ENCODE measurements around the gene CACUL1.

The CACUL1 gene

DNA sequence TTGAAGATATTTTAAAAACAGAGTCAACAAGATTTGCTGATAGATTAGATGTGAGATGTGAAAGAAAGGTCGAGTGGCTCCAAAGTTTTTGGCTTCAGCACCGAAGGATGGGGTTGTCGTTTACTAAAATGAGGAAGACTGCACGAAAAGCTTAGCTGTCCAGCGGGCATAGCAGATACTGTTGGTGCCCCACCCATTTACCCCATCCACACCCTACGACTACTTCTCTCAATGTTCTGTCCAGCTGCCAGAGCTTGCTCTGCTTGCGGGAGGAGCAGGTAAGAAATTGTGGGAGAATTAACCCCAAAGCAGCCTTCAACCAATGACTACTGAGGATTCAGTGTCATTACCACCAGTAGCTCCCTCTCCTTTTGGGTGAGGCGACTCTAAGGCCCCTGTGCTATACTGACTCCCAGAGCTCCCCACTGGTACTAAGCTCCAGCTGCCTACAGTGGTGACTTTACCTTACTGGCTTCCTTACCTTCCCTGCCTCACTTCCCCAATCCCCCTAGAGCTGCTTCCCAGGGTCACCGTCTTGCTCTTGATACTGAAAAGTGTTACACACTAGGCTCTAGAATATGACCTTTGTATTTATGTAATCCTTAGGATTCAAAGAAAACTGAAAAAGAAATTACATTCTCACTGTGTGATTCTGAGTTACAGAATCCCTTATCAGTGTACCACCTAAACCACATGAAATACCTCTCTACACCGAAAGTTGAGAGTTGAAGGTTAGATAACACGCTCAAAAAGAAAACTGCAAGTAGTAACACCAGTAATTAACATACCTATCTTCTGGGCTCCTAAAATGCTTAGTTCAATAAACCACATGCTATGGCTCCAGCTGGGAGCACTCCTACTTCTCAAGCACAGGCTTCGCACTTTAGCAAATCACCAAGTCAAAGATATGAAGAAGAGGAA, 22.3 kb downstream of the CACUL1 start:
- no peak for DNase-seq

DNA sequence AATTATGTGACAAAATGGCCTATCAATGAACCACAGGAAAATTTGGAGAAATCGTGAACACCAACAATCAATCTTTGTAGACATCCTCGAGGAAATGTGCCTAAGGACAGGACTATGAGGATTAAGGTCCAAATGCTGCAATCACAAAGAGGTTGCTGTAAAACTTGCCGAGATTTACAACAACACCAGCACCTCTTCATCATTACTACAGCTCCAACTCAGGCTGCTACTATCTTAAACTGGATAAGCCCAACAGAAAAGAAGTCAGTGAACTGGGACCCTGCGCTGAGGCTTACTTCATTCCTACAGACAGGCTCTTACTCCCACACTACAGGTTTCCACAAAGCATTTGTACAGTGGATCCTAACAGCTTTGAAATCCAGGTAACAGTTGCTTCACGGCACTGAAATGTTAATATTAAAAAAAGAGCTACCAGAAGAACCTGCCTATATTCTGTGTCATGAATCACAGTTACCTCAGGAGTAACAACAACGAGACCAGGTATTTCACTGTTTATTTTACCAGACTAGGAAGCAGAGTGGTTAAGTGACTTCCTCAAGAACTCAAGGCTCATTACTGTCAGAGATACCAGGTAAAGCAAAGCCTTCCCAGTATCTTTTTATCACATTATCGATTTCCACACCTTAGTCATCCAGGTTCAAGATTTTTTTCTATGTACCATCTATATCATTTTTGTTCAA, 23.9 kb downstream of the CACUL1 start:
- DNase-seq = no peak

DNA sequence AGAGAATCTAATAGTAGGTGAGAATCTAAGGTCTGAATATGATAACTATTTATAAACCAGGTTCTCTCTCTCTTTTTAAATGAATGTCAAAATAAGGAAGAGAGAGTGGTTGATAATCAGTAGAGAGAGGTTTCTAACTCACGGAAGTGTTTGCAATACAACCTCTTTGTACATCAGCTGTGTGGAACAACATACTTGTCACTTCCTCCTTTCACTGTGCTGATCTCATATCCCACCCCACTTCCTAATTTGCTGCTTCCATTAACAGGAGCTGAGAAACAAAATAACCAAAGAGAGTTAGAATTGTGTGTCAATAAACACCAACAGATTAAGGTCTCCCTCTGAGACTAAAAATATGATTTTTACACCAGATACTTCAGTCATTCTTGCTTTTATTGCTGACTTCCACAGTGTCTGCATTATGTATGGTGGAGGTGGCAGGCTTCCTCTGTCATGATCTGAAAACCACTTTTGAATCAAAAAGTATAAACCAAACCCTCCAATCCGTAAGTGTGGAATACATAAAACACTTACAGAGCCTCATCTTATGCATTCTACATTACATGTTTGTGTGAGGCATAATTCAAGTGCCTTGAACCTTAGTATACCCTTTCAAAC, 25.0 kb downstream of the CACUL1 start:
- DNase-seq = no peak

DNA sequence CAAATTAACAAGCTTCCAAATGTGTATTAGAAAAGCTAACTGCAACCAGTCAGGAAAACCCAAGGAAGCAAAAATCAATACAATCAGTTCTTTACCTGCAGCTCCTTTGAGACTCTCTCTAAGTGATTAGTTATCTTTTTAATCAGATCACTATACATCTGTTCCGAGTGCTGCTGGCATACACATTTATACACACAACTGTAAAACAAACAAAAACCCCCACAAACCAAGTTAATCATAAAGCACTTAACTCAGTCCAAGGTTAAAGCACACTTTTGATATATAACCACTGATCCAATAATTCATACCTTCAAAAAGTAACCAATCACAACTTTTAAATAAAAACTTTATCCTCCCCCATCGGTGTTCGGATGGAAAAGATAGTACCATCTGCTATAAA, 25.6 kb downstream of the CACUL1 start:
- DNase-seq = no peak

DNA sequence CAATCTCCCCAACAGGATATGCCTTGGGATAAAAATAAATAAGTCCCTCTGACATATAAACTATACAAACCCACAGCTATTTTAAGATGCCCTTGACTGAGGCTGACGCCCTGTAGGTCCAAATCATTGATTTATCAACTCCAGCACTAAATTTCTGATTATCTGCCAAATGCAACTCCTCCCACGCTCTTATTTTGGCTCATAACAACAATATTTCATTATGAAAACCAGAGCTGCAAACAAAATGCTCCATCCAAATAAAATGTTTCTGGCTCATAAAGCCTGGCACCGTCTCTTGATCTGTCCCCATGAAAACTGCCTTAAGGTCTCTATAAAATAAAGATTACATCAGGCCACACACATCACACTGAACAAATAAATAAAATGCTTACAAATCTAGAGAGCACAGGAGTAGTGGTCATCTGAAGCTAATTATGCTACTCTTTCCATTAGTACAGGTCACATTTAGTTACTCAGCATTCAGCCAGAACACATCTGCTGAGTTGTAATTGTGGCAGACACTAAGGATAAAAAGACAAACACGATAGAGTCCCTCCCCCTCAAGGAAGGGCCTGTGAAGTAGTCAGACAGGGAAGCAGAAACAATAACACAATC, 28.8 kb downstream of the CACUL1 start:
- DNase-seq = no peak

DNA sequence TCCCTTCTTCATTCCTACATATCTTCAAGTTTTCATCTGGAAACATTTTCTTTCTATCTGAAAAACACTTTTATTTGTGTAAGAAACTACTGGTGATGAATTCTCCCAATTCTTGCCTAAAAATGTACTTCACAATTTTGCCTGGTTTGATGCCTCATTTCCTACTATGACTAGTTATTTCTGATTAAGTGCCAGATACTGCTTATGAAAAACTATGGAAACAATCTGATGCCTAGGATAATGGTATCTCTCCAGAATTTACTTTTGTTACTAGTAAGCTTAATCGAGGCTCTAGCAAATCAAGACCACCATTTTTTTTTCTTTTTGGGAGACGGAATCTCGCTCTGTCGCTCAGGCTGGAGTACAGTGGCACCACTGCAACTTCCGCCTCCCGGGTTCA, 31.3 kb downstream of the CACUL1 start:
- no peak for DNase-seq

DNA sequence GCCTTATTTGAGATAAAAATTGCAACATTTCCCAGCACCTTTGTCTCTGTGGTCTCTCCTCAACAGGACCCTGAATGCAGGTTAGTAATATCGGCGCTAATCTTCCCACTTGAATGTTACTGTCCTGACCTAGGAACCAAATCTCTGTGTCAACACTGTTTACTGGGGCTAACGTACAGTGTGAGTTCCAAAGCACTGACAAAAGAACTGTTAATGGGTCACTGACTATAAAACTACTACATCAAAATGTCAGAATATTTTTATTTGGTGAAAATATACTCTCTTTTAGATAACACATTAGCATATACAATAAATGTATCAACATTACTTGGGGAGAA, 33.3 kb downstream of the CACUL1 start:
- DNase-seq = no peak

DNA sequence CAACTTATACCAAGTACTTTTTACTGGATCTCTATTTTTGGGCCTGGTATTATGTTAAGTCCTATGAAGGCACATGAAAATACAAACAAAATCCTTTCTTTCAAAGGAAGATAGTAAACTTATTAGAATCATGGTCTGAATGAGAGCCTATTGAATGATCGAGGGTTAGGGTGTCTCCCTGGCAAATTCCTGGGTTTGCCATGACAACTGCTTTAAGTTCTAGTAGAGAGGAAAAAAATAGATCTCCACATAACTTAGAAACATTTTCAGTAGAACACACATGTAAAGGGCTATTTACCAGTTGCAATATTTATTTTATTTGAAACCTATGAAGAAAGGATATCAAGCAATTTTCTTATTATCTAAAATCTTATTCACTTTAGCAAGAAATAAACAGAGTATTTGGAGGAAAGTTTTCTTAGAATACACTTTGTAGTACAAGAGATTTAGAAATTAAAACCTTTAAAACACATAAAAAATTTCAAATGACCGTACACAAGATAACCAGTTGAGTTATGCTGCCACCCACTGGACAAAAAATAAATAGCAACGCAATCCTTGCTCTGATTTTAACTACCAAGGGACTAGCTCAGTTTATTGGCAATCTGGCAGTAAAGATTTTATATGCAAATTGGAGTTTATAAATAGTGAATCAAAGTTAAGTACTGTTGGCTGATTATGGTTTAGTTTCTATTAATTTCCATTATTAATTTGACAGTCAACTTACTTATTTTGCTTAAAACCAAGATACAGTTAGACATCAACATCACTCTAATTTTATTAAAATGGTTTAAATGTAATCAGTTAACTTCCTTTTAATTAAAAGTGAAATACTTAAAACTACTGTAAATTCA, 33.9 kb downstream of the CACUL1 start:
- DNase-seq = peak in 3 of 4 experiments; percentile 7 to 51 (median 16)

DNA sequence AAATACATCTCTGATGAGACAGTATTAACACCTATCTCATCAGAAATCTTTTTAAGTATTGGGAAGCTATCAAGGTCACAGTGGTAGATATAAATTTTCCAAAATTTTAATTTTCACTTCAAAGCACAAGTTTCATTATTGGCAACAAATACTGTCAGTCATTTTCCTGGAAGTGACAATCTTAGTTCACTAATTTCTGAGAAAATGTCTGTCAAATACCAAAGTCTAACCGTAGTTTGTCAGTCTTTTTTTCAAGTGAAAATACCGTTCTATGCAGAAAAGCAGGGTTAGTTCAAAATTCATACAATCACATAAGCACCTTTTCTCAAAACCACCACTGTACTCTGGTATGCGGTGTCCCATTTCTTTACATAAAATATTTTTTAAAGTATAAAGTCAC, 40.4 kb downstream of the CACUL1 start:
- no peak for DNase-seq

DNA sequence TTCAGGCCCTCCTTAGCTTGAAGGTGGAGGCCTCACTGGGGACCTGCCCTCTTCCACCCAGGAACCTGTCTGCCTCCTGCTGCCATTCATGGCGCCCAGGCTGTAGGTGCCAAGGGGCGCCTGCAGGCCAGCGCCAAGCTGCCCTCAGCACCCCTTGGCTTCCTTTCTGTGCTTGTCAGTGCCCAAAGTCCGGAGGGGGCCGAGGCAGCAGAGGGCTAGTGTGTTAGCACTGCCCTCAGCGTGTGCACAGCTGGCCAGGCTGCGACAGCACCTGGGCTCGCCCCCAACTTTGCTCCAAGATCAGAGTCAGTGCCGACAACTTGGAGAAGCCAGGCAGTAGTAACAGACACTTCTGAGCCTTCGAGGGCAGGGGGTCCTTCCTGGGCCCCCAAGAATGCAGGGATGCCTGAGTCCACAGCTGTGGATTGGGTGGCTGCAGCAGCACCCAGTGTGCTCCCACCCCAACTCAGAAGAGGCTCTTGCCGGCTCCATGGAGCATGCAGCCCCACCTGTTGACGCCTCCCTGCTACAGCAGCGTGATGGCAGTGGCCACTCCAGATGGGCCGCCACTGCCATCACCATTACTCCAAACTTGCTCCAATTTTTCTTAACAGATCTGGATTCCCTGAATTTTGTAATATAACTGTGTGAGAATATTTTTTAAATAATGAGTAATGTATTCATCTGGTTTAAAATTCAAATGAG, 41.7 kb downstream of the CACUL1 start:
- no peak for DNase-seq

DNA sequence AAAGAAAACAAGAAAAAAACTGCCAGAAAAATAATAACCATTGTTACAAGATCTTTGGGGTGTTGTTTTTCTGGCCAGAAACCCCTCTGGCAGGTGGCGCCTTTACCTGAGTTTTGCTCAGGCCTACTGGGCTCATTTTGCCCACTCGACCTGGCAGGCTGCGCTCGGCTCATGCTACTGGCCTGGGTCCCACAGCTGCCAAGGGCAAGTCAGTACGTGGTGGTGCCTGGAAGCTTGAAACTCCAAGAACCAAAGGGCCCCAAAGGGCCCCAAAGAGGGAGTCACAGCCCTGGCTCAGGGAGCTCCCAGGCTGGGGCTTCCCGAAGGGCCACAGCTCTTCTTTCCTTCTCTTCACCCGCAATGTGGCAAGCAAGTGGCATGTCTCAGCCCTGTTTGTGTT, 42.7 kb downstream of the CACUL1 start:
- no peak for DNase-seq

DNA sequence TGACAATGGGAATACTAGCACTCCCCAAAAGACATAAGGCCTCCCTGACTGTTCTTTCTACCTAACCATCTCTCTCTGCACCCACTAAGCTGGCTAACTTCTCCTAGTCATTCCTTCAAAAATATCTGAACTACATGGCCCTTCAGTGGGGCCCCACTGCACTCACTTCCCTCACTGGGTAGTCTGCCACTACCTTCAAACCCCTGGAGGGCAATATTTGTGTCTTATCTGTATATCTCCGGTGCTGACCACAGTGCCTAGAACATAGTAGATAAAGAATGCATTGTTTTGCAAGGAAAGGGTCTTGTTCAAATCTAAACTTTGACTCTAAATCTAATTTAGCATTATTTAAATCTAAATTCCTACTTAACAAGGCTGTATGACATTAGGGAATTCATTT, 44.3 kb downstream of the CACUL1 start:
- no peak for DNase-seq

DNA sequence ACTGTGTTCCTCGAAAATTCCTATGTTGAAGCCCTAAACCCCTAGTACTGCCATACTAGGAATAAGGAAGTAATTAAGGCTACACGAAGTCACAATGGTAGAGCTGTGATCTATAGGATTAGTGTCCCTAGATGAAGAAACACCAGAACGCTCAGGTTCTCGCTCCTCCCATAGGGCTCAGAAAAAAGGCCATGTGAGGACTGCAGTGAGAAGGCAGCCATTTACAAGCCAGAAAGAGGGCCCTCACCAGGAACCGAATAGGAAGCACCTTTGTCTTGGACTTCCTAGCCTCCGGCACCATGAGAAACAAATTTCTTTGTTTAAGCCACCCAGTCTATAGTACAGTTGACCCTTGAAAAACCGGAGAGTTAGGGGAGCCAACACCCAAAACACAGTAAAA, 46.2 kb downstream of the CACUL1 start:
- DNase-seq = no peak

DNA sequence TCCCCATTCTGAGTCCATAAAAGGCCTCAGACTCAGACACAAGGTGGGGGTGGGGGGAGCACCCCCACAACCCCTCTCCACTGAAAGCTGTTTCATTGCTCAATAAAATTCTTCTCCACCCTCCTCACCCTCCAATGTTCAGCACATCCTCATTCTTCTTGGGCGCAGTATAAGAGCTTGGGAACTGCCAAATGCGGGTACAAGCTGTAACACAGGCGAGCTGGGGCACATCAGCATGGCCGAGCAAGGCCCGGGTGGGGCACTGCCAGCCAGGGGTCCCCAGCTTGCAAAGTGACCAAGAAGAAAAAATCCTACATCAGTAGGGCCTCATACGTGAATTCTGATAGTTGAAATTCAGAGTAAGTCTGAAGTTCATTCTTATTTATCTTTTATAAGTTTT, 50.1 kb downstream of the CACUL1 start:
- no peak for DNase-seq

DNA sequence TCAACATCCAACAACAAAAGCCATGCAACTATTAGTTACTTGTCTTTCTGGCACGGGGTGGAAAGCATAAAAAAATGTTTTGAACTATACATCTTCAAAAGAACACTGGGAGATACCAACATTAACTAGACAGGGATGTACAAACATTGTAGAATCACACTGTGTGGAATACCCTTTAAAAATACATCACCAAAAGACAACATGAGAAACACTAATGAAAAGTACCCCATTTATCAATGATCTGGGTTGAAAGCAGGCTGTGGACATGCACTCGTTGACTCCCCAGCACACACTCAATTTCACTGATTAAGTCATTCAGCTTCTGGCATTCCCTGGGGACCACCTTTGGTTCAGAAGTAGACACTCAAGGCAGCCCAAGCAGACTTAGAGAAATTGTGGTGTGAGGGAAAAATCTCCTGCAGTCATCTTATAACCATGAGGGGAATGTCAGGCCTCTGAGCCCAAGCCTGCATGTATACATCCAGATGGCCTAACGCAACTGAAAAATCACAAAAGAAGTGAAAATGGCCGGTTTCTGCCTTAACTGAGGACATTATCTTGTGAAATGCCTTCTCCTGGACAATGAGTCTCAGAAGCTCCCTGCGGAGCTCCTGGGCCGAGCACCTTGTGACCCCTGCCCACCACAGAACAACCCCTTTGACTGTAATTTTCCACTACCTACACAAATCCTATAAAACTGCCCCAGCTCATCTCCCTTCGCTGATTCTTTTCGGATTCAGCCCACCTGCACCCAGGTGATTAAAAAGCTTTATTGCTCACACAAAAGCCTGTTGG, 53.0 kb downstream of the CACUL1 start:
- no peak for DNase-seq

DNA sequence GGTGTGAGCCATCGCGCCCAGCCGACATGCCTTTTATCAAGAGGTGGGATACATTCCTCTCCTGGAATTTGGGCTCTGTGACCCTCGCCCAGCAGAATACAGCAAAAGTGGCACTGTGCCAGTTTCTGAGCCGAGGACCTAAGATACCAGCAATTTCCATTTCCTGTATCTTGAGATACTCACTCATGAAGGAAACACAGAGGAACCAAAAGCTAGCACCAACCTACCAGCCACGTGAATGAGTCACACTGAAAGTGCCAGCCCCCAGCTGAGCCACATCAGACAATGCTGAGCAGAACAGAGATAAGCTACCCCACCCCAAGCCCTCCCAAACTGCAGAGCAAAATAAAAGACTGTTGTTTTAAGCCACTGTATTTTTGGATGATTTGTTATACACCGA, 56.3 kb downstream of the CACUL1 start:
- DNase-seq = peak; percentile 36 to 71 (median 50)

DNA sequence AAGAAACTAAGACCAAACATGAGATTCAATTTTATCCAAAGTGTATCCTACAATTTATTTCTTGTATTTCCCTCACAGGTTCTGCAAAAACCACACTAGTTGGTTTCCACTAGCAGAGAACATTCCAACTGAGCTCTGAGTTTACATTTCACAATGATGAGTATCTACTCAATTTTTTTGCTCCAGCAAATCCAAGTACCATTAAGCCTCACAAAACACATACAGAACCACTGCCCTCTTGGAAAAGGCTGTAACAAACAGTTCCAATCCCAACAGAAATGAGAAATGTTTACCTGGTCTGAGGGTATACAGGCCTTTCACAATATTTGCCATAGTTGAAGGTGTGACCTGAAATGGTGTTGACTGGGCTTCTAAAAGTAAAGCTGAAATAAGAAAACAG, 59.9 kb downstream of the CACUL1 start:
- DNase-seq = no peak

DNA sequence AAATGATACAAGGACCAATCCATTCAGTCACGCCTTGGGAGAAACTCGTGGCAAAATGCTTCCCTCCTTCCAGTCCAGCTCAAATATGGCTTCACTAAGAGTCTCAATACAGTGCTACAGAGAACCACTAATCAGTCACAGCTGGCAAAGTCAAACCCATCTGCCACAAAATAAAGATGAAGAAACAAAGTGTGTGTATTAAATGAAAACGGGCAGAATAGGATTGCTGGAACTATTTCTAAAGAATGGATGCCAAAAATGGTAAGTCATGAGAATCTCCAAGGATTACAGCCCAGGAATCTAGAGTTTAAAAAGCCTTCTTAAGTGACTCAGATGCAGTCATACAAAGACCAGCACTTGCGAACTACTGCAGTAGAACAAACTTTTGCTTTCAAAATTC, 61.9 kb downstream of the CACUL1 start:
- no peak for DNase-seq

DNA sequence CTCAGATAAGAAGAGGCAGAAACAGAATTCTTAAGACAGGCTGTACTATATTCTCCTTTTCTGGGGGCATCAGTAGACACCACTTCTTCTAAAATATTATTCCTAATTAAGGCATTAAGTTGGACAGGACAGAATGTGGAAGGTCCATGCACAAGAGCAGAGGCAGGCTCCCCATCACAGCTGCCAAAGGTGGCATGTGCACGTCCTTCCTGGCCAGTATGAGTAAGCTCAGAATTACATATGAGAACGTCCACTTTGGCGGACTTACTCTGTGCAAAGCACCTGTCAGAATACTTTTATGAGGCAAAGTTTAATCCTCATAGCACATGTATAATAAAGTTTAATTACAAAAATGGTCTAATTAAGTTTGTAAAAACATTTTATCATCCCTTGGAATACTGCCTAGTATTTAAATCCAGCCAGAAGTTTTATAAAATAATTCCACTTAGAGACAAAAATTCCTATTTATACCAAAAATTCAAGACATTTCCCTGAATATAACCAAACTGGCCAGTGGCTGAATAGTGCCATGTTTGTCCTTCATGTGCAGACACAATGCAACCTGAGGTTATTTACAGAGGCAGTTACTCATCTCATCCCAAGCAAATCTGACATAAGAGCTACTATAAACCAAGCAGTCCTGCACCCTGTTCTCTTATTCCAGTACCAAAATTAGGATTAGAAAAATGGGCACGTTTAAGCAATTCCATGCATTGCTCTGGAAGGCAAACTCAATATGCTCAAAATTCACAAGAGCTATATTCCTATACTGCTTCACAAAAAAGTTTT, 65.5 kb downstream of the CACUL1 start:
- no peak for DNase-seq

DNA sequence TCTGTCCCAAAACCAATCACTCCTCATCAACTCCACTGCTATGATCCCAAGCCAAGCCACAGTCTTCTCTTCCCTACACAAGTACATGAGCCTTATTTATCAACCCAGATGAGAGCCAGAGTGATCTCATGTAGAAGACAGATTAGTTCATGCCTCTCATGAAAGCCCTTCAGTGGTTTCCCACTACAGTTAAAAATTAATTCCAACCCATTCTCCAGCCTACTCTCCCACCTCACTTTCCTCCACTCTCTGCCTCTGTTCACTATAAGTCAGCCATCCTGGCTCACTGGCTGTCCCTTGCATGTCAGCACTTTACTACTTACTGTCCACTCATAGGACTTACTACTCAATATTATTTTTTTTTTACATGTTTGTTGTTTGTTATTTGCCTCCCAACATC, 67.3 kb downstream of the CACUL1 start:
- DNase-seq = no peak

Measured in activated naive CD4-positive, alpha-beta T cell (primary cell).